GM18868 (cell line): ENCODE data around the gene SCFD2.

Experiments
- ATAC-seq: cut with Tn5 transposase; IDR thresholded peaks from one replicate; pipeline ENCODE4 v1.9.1; 2021; ENCODE audit warnings: mild to moderate bottlenecking, moderate library complexity; ENCODE audit not compliant: unreplicated experiment

The SCFD2 gene

GRCh38 chr4:52942936-52943335, 422.9 kb downstream of the SCFD2 start:
- ATAC-seq: no peak

GRCh38 chr4:52941450-52941849, 424.4 kb downstream of the SCFD2 start:
- no peak for ATAC-seq

GRCh38 chr4:52939739-52940138, 426.1 kb downstream of the SCFD2 start:
- ATAC-seq: no peak

- ATAC-seq: no peak
Measured at GRCh38 chr4:52939325-52939724, 426.5 kb downstream of the SCFD2 start.

- ATAC-seq: no peak
Measured at GRCh38 chr4:52937829-52938228, 428.0 kb downstream of the SCFD2 start.

GRCh38 chr4:52936729-52937128, 429.1 kb downstream of the SCFD2 start:
- ATAC-seq: no peak

- no peak for ATAC-seq
Measured at GRCh38 chr4:52935317-52935716, 430.5 kb downstream of the SCFD2 start.

GRCh38 chr4:52933738-52934137, 432.1 kb downstream of the SCFD2 start:
- ATAC-seq: no peak

- no peak for ATAC-seq
Measured at GRCh38 chr4:52932591-52933470, 433.0 kb downstream of the SCFD2 start.

- ATAC-seq: no peak
Measured at GRCh38 chr4:52931243-52931642, 434.6 kb downstream of the SCFD2 start.

GRCh38 chr4:52926196-52926974, 439.5 kb downstream of the SCFD2 start:
- ATAC-seq: no peak

GRCh38 chr4:52925531-52925968, 440.3 kb downstream of the SCFD2 start:
- ATAC-seq: no peak

GRCh38 chr4:52919461-52919860, 446.4 kb downstream of the SCFD2 start:
- no peak for ATAC-seq

- ATAC-seq: no peak
Measured at GRCh38 chr4:52917817-52918216, 448.0 kb downstream of the SCFD2 start.

GRCh38 chr4:52915730-52916300, 450.0 kb downstream of the SCFD2 start:
- ATAC-seq: no peak

GRCh38 chr4:52915191-52915590, 450.7 kb downstream of the SCFD2 start:
- ATAC-seq: no peak

- ATAC-seq: no peak
Measured at GRCh38 chr4:52914051-52914605, 451.7 kb downstream of the SCFD2 start.

- no peak for ATAC-seq
Measured at GRCh38 chr4:52912608-52913007, 453.3 kb downstream of the SCFD2 start.

- ATAC-seq: peak; percentile 76
Measured at GRCh38 chr4:52911684-52912294, 454.1 kb downstream of the SCFD2 start.

GRCh38 chr4:52910115-52910514, 455.7 kb downstream of the SCFD2 start:
- ATAC-seq: no peak

- ATAC-seq: no peak
Measured at GRCh38 chr4:52907510-52907909, 458.4 kb downstream of the SCFD2 start.
